OCI-LY1 (cell line): ENCODE data around the gene STAG1.
A peak's percentile ranks its signal among the peaks of the same experiment; 100 is the strongest.
"Not testable (repeated sequence)": the region's sequence is repeated elsewhere in the genome, so short reads cannot be mapped to it uniquely, and the experiment has no call there.

Experiments
- H2AFZ ChIP-seq: fragments of 200-600 bp; sonication (generic), shearing (Covaris generic); 2 replicates; pipeline ENCODE4 v1.6.0; 2014; ENCODE audit warnings: antibody characterized with exemption, mild to moderate bottlenecking, low read length
- H3F3A ChIP-seq: fragments of 200-600 bp; sonication (generic), shearing (Covaris generic); 2 replicates; pipeline ENCODE4 v1.6.0; 2014; ENCODE audit warnings: mild to moderate bottlenecking, antibody characterized with exemption, low read length, moderate library complexity; ENCODE audit not compliant: insufficient read depth
- H3K27ac ChIP-seq: fragments of 200-600 bp; sonication (generic); 2 replicates; pipeline ENCODE4 v1.5.1; 2014; ENCODE audit warnings: low read length, mixed run types, mild to moderate bottlenecking, low read depth; ENCODE audit not compliant: poor library complexity, severe bottlenecking
- H3K27me3 ChIP-seq: fragments of 200-600 bp; sonication (generic); 2 replicates; pipeline ENCODE4 v1.6.0; 2014; ENCODE audit warnings: antibody characterized with exemption, mild to moderate bottlenecking, low read length, moderate library complexity; ENCODE audit not compliant: insufficient read depth
- H3K36me3 ChIP-seq: fragments of 200-600 bp; sonication (generic); 2 replicates; pipeline ENCODE4 v1.6.1; 2014; ENCODE audit warnings: mild to moderate bottlenecking, antibody characterized with exemption, low read length, moderate library complexity, mixed read lengths; ENCODE audit not compliant: insufficient read depth
- H3K4me1 ChIP-seq: fragments of 200-600 bp; sonication (generic); 2 replicates; pipeline ENCODE4 v1.5.1; 2014; ENCODE audit warnings: mild to moderate bottlenecking, low read length, moderate library complexity; ENCODE audit not compliant: insufficient read depth, severe bottlenecking
- H3K4me2 ChIP-seq: fragments of 200-600 bp; sonication (generic), shearing (Covaris generic); 2 replicates; pipeline ENCODE4 v1.6.1; 2014; ENCODE audit warnings: low read length
- H3K4me3 ChIP-seq: fragments of 200-600 bp; sonication (generic); 2 replicates; pipeline ENCODE4 v1.5.1; 2014; ENCODE audit warnings: low read length, low read depth, mild to moderate bottlenecking, mixed read lengths; ENCODE audit not compliant: poor library complexity, severe bottlenecking
- H3K79me2 ChIP-seq: fragments of 200-600 bp; shearing (Covaris generic); 2 replicates; pipeline ENCODE4 v1.6.1; 2016; ENCODE audit warnings: mixed run types, low read length, mixed read lengths; ENCODE audit not compliant: insufficient read depth
- H3K9ac ChIP-seq: fragments of 200-600 bp; sonication (generic), shearing (Covaris generic); 2 replicates; pipeline ENCODE4 v1.6.1; 2014; ENCODE audit warnings: mild to moderate bottlenecking, low read length, mixed read lengths
- H3K9me2 ChIP-seq: fragments of 200-600 bp; sonication (generic), shearing (Covaris generic); 2 replicates; pipeline ENCODE4 v1.6.1; 2014; ENCODE audit warnings: low read depth, mild to moderate bottlenecking, low read length, mixed read lengths
- H3K9me3 ChIP-seq: fragments of 200-600 bp; shearing (Covaris generic); 2 replicates; pipeline ENCODE4 v1.6.1; 2014; ENCODE audit warnings: low read length, mixed read lengths
- H4K20me1 ChIP-seq: fragments of 200-600 bp; sonication (generic), shearing (Covaris generic); 2 replicates; pipeline ENCODE4 v1.6.0; 2016; ENCODE audit warnings: mild to moderate bottlenecking, low read length; ENCODE audit not compliant: insufficient read depth
- EZH2 ChIP-seq: fragments of 200-600 bp; sonication (generic), shearing (Covaris generic); IDR thresholded peaks from 2 replicates; pipeline ENCODE4 v1.8.0; 2017; ENCODE audit warnings: borderline replicate concordance, mixed run types, mild to moderate bottlenecking, antibody characterized with exemption, low read length, moderate library complexity, mixed read lengths
- TF ChIP-seq, protein P1 (sequence below): fragments of 200-600 bp; sonication (generic), shearing (Covaris generic); IDR thresholded peaks from 2 replicates; pipeline ENCODE4 v1.5.1; 2017; ENCODE audit warnings: mild to moderate bottlenecking, antibody characterized with exemption, low read length, moderate library complexity, mixed read lengths

STAG1 gene

DNA sequence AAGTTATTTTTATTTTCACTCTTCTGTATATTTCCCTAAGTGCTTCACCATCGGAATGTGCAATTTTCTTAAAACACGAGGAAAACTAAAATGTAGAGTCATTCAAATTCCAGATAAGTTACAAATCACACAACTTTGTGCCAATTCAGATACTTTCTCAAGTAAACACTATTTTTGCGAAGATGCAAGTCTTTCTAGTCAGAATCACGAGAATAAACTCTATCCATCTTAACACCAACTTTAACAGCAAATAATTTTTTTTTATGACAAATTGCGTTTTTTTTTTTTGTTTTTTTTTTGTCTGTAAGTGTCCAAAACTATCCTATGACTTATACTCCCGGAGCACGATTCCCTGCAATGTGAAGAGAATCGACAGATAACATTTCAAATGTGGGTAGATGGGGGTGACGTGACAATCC lies 1.3 kb downstream of the STAG1 start:
- H3K4me3 ChIP-seq: peak overlapping the region; percentile 85
- H3F3A ChIP-seq: no peaks in the 10 kb centered on the region
- H3K79me2 ChIP-seq: peaks cover 49% of the 10 kb centered on the region
- H3K9me3 ChIP-seq: no peaks in the 10 kb centered on the region
- H4K20me1 ChIP-seq: no peaks in the 10 kb centered on the region
- H3K27ac ChIP-seq: peak overlapping the region; percentile 90
- H3K27me3 ChIP-seq: no peaks in the 10 kb centered on the region
- H2AFZ ChIP-seq: no peak overlapping the region
- no peaks in the 10 kb centered on the region for H3K36me3 ChIP-seq
- H3K4me1 ChIP-seq: peaks cover 49% of the 10 kb centered on the region
- H3K9me2 ChIP-seq: no peaks in the 10 kb centered on the region
- TF ChIP-seq, protein P1, sequence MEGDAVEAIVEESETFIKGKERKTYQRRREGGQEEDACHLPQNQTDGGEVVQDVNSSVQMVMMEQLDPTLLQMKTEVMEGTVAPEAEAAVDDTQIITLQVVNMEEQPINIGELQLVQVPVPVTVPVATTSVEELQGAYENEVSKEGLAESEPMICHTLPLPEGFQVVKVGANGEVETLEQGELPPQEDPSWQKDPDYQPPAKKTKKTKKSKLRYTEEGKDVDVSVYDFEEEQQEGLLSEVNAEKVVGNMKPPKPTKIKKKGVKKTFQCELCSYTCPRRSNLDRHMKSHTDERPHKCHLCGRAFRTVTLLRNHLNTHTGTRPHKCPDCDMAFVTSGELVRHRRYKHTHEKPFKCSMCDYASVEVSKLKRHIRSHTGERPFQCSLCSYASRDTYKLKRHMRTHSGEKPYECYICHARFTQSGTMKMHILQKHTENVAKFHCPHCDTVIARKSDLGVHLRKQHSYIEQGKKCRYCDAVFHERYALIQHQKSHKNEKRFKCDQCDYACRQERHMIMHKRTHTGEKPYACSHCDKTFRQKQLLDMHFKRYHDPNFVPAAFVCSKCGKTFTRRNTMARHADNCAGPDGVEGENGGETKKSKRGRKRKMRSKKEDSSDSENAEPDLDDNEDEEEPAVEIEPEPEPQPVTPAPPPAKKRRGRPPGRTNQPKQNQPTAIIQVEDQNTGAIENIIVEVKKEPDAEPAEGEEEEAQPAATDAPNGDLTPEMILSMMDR: no peak
- TF ChIP-seq EZH2: no peak
- peak overlapping the region; percentile 83 for H3K4me2 ChIP-seq
- H3K9ac ChIP-seq: peak overlapping the region; percentile 80

DNA sequence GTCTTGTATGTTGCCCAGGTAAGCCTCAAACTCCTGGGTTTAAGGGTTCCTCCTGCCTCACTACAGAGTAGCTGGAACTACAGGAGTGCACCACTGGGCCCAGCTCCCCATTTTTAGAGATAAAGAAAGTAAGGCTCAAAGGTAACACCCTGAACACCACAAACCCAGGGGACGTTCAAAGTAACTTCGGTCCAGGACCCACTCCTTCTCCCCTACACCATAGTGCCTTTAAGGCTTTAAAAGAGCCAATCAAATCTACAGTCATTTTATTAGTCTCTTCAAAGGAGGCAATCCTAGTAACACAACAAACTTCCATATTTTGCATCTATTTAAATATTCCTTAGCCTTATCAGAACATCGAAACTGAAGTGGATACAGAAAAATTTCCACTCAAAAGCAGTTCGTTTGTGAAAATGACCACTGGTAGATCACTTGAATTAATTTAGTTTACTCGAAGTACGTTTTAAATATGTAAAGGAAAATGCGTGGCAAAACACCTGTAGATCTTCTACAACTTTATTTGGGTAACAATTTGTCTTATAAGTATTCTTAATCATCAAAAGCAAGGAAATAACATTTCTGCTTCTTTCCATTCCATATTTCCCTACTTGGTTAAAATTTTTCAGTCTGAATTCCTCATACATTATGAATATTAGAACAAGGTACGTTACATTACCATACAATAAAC lies 1.8 kb downstream of the STAG1 start:
- no peaks in the 10 kb centered on the region for H3K36me3 ChIP-seq
- H3F3A ChIP-seq: no peaks in the 10 kb centered on the region
- TF ChIP-seq, protein P1: no peak
- TF ChIP-seq EZH2: no peak
- peak overlapping the region; percentile 90 for H3K27ac ChIP-seq
- H3K9me3 ChIP-seq: no peaks in the 10 kb centered on the region
- H3K4me3 ChIP-seq: peak overlapping the region; percentile 85
- H3K4me1 ChIP-seq: peaks cover 49% of the 10 kb centered on the region
- H3K9me2 ChIP-seq: no peaks in the 10 kb centered on the region
- H4K20me1 ChIP-seq: no peaks in the 10 kb centered on the region
- peak overlapping the region; percentile 83 for H3K4me2 ChIP-seq
- peaks cover 55% of the 10 kb centered on the region for H3K79me2 ChIP-seq
- peak overlapping the region; percentile 80 for H3K9ac ChIP-seq
- H3K27me3 ChIP-seq: no peaks in the 10 kb centered on the region
- H2AFZ ChIP-seq: no peak overlapping the region

DNA sequence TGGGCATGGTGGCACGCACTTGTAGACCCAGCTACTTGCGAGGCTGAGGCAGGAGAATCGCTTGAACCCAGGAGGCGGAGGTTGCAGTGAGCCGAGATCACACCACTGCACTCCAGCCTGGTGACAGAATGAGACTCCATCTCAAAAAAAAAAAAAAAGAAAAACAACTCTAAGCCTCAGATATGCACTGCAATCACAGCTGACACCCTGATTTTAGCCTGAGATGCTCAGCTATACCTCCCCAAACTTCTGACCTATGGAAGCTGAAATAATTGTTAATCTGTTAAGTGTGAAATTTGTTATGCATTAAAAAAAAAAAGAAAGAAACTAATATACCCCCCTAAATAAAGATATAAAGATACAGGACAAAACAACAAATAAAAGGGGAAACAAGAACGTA lies 2.6 kb downstream of the STAG1 start:
- Histone ChIP-seq H3K27ac (peak overlapping the region; percentile 90), H3K4me2 (peak overlapping the region; percentile 83), H3K4me3 (peak overlapping the region; percentile 85), H3K9ac (peak overlapping the region; percentile 80), H3K79me2 (peaks cover 62% of the 10 kb centered on the region), H3K4me1 (peaks cover 49% of the 10 kb centered on the region)
- H3K27me3 ChIP-seq, H3K36me3 ChIP-seq, H3K9me2 ChIP-seq, H2AFZ ChIP-seq, H4K20me1 ChIP-seq, H3K9me3 ChIP-seq, H3F3A ChIP-seq: not testable (repeated sequence)

DNA sequence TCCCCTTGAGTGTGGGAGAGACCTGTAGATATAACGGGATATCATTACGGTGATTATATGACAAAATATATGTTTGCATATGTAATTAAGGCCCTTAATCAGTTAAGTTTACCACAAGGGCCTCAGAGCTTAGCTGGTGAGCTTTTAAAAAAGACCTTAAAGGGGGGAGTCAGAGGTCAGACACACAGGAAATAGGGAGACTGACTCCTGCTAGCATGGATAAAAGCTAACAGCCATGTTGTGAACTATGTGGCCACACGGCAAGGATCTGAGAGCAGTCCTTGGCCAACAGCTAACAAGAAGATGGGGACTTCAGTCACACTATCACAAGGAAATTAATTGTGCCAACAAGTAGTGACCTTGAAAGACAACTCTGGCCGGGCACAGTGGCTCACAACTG lies 3.1 kb downstream of the STAG1 start:
- Histone ChIP-seq H3K4me2 (peak overlapping the region; percentile 83), H3K4me1 (peaks cover 48% of the 10 kb centered on the region), H3K27ac (peak overlapping the region; percentile 90), H3K36me3 (no peaks in the 10 kb centered on the region), H4K20me1 (no peaks in the 10 kb centered on the region), H3K9me3 (no peaks in the 10 kb centered on the region), H3K4me3 (peak overlapping the region; percentile 85), H3K79me2 (peaks cover 67% of the 10 kb centered on the region), H2AFZ (no peak overlapping the region), H3K27me3 (no peaks in the 10 kb centered on the region), H3K9ac (peak overlapping the region; percentile 80), H3F3A (no peaks in the 10 kb centered on the region; the same call in 1 of the 2 replicates), H3K9me2 (no peaks in the 10 kb centered on the region)
- no peak for TF ChIP-seq EZH2
- TF ChIP-seq, protein P1: no peak
